ENCODE measurements around the gene RNF144A. TPM values are rescaled to one million over a fixed set of nuclear protein-coding genes. Genes with fewer than 3 reads are reported as not detected.

Gene RNF144A
- total RNA-seq, 6 donors from 2014 or later: 9.9 to 20.7 (median 13.4) TPM

DNA sequence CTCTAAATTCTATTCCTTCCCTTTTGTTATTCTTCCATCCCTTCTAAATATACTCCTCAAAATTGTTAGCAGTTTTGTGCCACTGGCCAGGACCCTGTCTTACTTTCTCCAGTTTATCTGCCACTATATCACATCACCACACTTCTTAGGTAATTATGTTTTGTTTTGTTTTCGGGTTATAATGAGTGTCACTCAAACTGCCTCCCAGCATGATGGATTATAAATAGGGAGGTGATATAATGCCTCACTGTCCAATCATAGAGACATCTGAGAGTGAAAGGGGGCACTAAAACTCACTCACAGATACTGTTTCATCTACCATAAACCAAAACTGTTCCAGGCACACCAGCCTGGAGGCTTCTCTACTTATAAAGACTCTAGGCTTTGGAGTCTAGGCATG lies 36.2 kb upstream of the RNF144A start:
- TF ChIP-seq CTCF (IDR thresholded peaks at IDR 0.05) (no peak), POLR2AphosphoS5 (IDR thresholded peaks at IDR 0.05) (no peak), POLR2A (IDR thresholded peaks at IDR 0.05) (no peak), EP300 (IDR thresholded peaks at IDR 0.05) (no peak)
- H3K9me3 ChIP-seq: no peaks in the 10 kb centered on the region
- 60 to 75% methylated on average over 1 of the region's 1 CpG for WGBS, 2 donors
- ATAC-seq (ENCODE audit: low FRiP score in 2 of 2) (no peak), DNase-seq (no peak)
- peaks cover 20 to 38% (median 27%) of the 10 kb centered on the region in 4 donors for H3K4me1 ChIP-seq
- H3K27me3 ChIP-seq: no peaks in the 10 kb centered on the region
- H3K36me3 ChIP-seq: no peaks in the 10 kb centered on the region
- peak overlapping the region in 2 of 4 donors; percentile 60 to 76 for H3K27ac ChIP-seq
- no peak overlapping the region for H3K4me3 ChIP-seq

- 91 to 92% methylated on average over 5 of the region's 5 CpGs for WGBS, 2 donors
- no peak for TF ChIP-seq CTCF (IDR thresholded peaks at IDR 0.05)
- no peak for TF ChIP-seq POLR2AphosphoS5 (IDR thresholded peaks at IDR 0.05)
- no peak for TF ChIP-seq EP300 (IDR thresholded peaks at IDR 0.05)
- TF ChIP-seq POLR2A (IDR thresholded peaks at IDR 0.05): no peak
- H3K27ac ChIP-seq: peak overlapping the region in 2 of 4 donors; percentile 60 to 76
- H3K4me3 ChIP-seq: no peak overlapping the region
- ATAC-seq (ENCODE audit: low FRiP score in 2 of 2): no peak
- peaks cover 18 to 37% (median 26%) of the 10 kb centered on the region in 4 donors for H3K4me1 ChIP-seq
- H3K36me3 ChIP-seq: no peaks in the 10 kb centered on the region
- H3K27me3 ChIP-seq: no peaks in the 10 kb centered on the region
- no peaks in the 10 kb centered on the region for H3K9me3 ChIP-seq
- no peak for DNase-seq
These were observed 35.7 kb upstream of the RNF144A start for GRCh38 chr2:6881516-6881915.

GRCh38 chr2:6883448-6884122 lies 33.6 kb upstream of the RNF144A start:
- no peak for TF ChIP-seq CTCF (IDR thresholded peaks at IDR 0.05)
- TF ChIP-seq POLR2AphosphoS5 (IDR thresholded peaks at IDR 0.05): no peak
- TF ChIP-seq EP300 (IDR thresholded peaks at IDR 0.05): no peak
- no peak for TF ChIP-seq POLR2A (IDR thresholded peaks at IDR 0.05)
- Histone ChIP-seq H3K9me3 (no peaks in the 10 kb centered on the region), H3K27ac (no peak overlapping the region), H3K4me3 (no peak overlapping the region), H3K4me1 (peaks cover 4 to 18% (median 11%) of the 10 kb centered on the region in 4 donors), H3K36me3 (no peaks in the 10 kb centered on the region), H3K27me3 (no peaks in the 10 kb centered on the region)
- WGBS, 2 donors: 73 to 77% methylated on average over 7 of the region's 7 CpGs
- ATAC-seq (ENCODE audit: low FRiP score in 2 of 2): no peak
- DNase-seq: no peak

DNA sequence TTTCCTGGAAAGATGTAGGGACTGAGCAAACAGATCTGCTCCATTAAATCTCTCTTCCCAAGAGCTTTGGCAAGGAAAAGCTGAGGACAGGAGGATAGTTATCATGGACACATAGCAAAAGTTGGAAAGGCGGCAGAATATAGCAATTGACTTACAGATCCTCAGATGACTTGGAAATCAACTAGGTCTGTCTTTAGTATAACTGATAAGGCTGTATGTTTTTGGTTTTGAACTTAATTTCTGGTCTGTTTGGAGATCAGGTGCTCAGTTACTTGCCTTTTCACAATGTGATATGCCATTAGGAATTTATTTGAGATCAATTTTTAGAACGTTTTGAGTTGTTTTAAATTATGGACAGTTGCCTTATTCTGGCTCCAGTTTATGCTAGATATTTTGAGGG lies 31.7 kb upstream of the RNF144A start:
- Histone ChIP-seq H3K27ac (no peak overlapping the region), H3K27me3 (no peaks in the 10 kb centered on the region), H3K9me3 (no peaks in the 10 kb centered on the region), H3K4me1 (peaks cover 0 to 8% (median 4%) of the 10 kb centered on the region in 4 donors), H3K36me3 (peaks cover 0 to 4% (median 0%) of the 10 kb centered on the region in 4 donors), H3K4me3 (no peak overlapping the region)
- DNase-seq: no peak
- ATAC-seq (ENCODE audit: low FRiP score in 2 of 2): no peak
- TF ChIP-seq CTCF (IDR thresholded peaks at IDR 0.05) (no peak), POLR2AphosphoS5 (IDR thresholded peaks at IDR 0.05) (no peak), EP300 (IDR thresholded peaks at IDR 0.05) (no peak), POLR2A (IDR thresholded peaks at IDR 0.05) (no peak)
- 86 to 88% methylated on average over 2 of the region's 2 CpGs for WGBS, 2 donors

- peaks cover 0 to 4% (median 0%) of the 10 kb centered on the region in 4 donors for H3K36me3 ChIP-seq
- no peak overlapping the region for H3K4me3 ChIP-seq
- H3K27me3 ChIP-seq: no peaks in the 10 kb centered on the region
- no peaks in the 10 kb centered on the region for H3K9me3 ChIP-seq
- WGBS, 2 donors: 78 to 80% methylated on average over 3 of the region's 3 CpGs
- no peak for ATAC-seq (ENCODE audit: low FRiP score in 2 of 2)
- peaks cover 0 to 8% (median 3%) of the 10 kb centered on the region in 4 donors for H3K4me1 ChIP-seq
- no peak for DNase-seq
- H3K27ac ChIP-seq: no peak overlapping the region
- no peak for TF ChIP-seq CTCF (IDR thresholded peaks at IDR 0.05)
These were observed 31.2 kb upstream of the RNF144A start for GRCh38 chr2:6885968-6886367.
